ENCODE results near the gene RCAN1.

Gene RCAN1

DNA sequence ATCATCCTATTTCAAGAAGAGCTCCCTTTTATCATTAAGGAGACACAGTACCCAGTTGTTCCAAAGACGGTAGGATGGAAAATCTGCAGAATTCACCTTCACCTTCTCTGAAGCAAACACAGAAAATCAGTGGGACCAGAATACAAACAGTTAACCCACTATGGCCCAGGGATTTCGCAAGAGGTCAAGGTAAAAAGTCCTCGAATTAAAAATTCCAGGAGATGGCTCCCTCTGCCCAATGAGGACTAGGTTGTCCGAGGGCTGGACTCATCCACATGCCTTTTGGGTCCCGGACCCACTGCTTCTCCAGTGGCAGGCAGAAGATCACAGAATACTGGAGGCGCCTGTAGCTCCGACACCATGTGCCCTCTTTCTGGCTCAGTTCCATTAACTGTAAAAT, 42.9 kb downstream of the RCAN1 start:
- ChIA-PET CTCF (no interaction called here), POLR2A (no interaction called here)
- TF ChIP-seq ZNF140 (tag by site-specific recombination; IDR thresholded peaks at IDR 0.05) (no peak), ZBTB1 (tag by site-specific recombination; IDR thresholded peaks at IDR 0.05) (no peak), SCRT1 (tag by site-specific recombination; IDR thresholded peaks at IDR 0.05; ENCODE audit: borderline replicate concordance) (no peak), ZFP37 (tag by site-specific recombination; IDR thresholded peaks at IDR 0.05) (no peak), KLF9 (tag by site-specific recombination; IDR thresholded peaks at IDR 0.05; ENCODE audit: low read depth) (no peak), ZNF416 (tag by site-specific recombination; IDR thresholded peaks at IDR 0.05) (no peak), ZNF214 (tag by site-specific recombination; IDR thresholded peaks at IDR 0.05; ENCODE audit: borderline replicate concordance) (no peak), ZEB2 (tag by site-specific recombination; IDR thresholded peaks at IDR 0.05) (no peak), ZNF76 (tag by site-specific recombination; IDR thresholded peaks at IDR 0.05; ENCODE audit: borderline replicate concordance, low read depth) (no peak), HOXA7 (CRISPR knock-in tag; IDR thresholded peaks at IDR 0.05; ENCODE audit: borderline replicate concordance) (no peak), ZNF266 (tag by site-specific recombination; IDR thresholded peaks at IDR 0.05; ENCODE audit: low read depth) (no peak)
- TF ChIP-seq, protein P1, sequence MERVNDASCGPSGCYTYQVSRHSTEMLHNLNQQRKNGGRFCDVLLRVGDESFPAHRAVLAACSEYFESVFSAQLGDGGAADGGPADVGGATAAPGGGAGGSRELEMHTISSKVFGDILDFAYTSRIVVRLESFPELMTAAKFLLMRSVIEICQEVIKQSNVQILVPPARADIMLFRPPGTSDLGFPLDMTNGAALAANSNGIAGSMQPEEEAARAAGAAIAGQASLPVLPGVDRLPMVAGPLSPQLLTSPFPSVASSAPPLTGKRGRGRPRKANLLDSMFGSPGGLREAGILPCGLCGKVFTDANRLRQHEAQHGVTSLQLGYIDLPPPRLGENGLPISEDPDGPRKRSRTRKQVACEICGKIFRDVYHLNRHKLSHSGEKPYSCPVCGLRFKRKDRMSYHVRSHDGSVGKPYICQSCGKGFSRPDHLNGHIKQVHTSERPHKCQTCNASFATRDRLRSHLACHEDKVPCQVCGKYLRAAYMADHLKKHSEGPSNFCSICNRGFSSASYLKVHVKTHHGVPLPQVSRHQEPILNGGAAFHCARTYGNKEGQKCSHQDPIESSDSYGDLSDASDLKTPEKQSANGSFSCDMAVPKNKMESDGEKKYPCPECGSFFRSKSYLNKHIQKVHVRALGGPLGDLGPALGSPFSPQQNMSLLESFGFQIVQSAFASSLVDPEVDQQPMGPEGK (tag by site-specific recombination; IDR thresholded peaks at IDR 0.05): no peak
- TF ChIP-seq, protein P2, sequence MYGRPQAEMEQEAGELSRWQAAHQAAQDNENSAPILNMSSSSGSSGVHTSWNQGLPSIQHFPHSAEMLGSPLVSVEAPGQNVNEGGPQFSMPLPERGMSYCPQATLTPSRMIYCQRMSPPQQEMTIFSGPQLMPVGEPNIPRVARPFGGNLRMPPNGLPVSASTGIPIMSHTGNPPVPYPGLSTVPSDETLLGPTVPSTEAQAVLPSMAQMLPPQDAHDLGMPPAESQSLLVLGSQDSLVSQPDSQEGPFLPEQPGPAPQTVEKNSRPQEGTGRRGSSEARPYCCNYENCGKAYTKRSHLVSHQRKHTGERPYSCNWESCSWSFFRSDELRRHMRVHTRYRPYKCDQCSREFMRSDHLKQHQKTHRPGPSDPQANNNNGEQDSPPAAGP (tag by site-specific recombination; IDR thresholded peaks at IDR 0.05): no peak
- TF ChIP-seq, protein P3, sequence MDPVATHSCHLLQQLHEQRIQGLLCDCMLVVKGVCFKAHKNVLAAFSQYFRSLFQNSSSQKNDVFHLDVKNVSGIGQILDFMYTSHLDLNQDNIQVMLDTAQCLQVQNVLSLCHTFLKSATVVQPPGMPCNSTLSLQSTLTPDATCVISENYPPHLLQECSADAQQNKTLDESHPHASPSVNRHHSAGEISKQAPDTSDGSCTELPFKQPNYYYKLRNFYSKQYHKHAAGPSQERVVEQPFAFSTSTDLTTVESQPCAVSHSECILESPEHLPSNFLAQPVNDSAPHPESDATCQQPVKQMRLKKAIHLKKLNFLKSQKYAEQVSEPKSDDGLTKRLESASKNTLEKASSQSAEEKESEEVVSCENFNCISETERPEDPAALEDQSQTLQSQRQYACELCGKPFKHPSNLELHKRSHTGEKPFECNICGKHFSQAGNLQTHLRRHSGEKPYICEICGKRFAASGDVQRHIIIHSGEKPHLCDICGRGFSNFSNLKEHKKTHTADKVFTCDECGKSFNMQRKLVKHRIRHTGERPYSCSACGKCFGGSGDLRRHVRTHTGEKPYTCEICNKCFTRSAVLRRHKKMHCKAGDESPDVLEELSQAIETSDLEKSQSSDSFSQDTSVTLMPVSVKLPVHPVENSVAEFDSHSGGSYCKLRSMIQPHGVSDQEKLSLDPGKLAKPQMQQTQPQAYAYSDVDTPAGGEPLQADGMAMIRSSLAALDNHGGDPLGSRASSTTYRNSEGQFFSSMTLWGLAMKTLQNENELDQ (tag by site-specific recombination; IDR thresholded peaks at IDR 0.05; ENCODE audit: low read depth): no peak
- H3K4me1 ChIP-seq (ENCODE audit: control insufficient read depth, insufficient read depth, low read length): peaks cover 4% of the 10 kb centered on the region; the same call in 1 of the 2 replicates
- no peaks in the 10 kb centered on the region for H3K36me3 ChIP-seq (ENCODE audit: control insufficient read depth in 2 of 2, insufficient read depth in 1 of 2, low read length in 2 of 2)
- H3K27ac ChIP-seq (ENCODE audit: extremely low read depth, low read depth, low read length): no peak overlapping the region
- H3K9me3 ChIP-seq (ENCODE audit: control insufficient read depth, insufficient read depth, low read depth, low read length): no peaks in the 10 kb centered on the region
- no peak overlapping the region for H3K4me3 ChIP-seq (ENCODE audit: low read depth, low read length)

DNA sequence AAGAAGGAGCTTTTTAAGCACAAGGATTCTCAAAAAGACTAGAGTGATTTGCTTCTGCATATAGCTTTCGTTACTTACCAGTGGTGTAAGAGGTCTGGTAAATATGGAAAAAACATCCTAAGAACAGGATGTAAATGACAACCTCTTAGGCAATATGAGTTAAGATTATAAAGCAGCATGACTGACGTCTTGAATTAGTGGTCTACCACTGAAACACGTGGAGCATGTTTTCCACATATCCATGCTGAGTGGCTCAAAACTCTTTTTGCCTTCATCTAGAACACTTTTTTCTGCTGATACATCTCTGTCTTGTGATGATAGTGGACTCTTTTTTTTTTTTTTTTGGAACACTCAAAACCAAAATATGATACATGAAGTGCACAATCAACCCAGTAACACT, 44.6 kb downstream of the RCAN1 start:
- CTCF ChIA-PET: interaction anchor here (0.7 kb wide), 1 partner anchor 1209 kb away, joined by 5 read pairs; no protein-coding TSS in a partner anchor
- TF ChIP-seq, protein P1 (tag by site-specific recombination; IDR thresholded peaks at IDR 0.05): no peak
- no peak for TF ChIP-seq PRDM1 (tag by site-specific recombination; IDR thresholded peaks at IDR 0.05)
- TF ChIP-seq ZFP41 (tag by site-specific recombination; IDR thresholded peaks at IDR 0.05; ENCODE audit: borderline replicate concordance): no peak
- TF ChIP-seq, protein P4, sequence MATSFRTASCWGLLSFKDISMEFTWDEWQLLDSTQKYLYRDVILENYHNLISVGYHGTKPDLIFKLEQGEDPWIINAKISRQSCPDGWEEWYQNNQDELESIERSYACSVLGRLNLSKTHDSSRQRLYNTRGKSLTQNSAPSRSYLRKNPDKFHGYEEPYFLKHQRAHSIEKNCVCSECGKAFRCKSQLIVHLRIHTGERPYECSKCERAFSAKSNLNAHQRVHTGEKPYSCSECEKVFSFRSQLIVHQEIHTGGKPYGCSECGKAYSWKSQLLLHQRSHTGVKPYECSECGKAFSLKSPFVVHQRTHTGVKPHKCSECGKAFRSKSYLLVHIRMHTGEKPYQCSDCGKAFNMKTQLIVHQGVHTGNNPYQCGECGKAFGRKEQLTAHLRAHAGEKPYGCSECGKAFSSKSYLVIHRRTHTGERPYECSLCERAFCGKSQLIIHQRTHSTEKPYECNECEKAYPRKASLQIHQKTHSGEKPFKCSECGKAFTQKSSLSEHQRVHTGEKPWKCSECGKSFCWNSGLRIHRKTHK (tag by site-specific recombination; IDR thresholded peaks at IDR 0.05): no peak
- TF ChIP-seq ZNF423 (tag by site-specific recombination; IDR thresholded peaks at IDR 0.05): no peak
- TF ChIP-seq GFI1B (tag by site-specific recombination; IDR thresholded peaks at IDR 0.05): no peak
- TF ChIP-seq, protein P5, sequence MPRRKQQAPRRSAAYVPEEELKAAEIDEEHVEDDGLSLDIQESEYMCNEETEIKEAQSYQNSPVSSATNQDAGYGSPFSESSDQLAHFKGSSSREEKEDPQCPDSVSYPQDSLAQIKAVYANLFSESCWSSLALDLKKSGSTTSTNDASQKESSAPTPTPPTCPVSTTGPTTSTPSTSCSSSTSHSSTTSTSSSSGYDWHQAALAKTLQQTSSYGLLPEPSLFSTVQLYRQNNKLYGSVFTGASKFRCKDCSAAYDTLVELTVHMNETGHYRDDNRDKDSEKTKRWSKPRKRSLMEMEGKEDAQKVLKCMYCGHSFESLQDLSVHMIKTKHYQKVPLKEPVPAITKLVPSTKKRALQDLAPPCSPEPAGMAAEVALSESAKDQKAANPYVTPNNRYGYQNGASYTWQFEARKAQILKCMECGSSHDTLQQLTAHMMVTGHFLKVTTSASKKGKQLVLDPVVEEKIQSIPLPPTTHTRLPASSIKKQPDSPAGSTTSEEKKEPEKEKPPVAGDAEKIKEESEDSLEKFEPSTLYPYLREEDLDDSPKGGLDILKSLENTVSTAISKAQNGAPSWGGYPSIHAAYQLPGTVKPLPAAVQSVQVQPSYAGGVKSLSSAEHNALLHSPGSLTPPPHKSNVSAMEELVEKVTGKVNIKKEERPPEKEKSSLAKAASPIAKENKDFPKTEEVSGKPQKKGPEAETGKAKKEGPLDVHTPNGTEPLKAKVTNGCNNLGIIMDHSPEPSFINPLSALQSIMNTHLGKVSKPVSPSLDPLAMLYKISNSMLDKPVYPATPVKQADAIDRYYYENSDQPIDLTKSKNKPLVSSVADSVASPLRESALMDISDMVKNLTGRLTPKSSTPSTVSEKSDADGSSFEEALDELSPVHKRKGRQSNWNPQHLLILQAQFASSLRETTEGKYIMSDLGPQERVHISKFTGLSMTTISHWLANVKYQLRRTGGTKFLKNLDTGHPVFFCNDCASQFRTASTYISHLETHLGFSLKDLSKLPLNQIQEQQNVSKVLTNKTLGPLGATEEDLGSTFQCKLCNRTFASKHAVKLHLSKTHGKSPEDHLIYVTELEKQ (tag by site-specific recombination; IDR thresholded peaks at IDR 0.05; ENCODE audit: borderline replicate concordance): no peak
- no peak for TF ChIP-seq ZBTB7A (tag by site-specific recombination; IDR thresholded peaks at IDR 0.05; ENCODE audit: low read depth)
- no peak for TF ChIP-seq ZNF792 (tag by site-specific recombination; IDR thresholded peaks at IDR 0.05)
- TF ChIP-seq ZNF155 (tag by site-specific recombination; IDR thresholded peaks at IDR 0.05): no peak

More for the DNA sequence above, 44.6 kb downstream of the RCAN1 start:
- H3K4me1 ChIP-seq (ENCODE audit: control insufficient read depth, insufficient read depth, low read length): no peaks in the 10 kb centered on the region
- H3K4me3 ChIP-seq (ENCODE audit: low read depth, low read length): no peak overlapping the region
- H3K9me3 ChIP-seq (ENCODE audit: control insufficient read depth, insufficient read depth, low read depth, low read length): no peaks in the 10 kb centered on the region
- H3K36me3 ChIP-seq (ENCODE audit: control insufficient read depth in 2 of 2, insufficient read depth in 1 of 2, low read length in 2 of 2): no peaks in the 10 kb centered on the region
- no peak overlapping the region for H3K27ac ChIP-seq (ENCODE audit: extremely low read depth, low read depth, low read length)
- POLR2A ChIA-PET: no interaction called here
